Transverse colon (tissue), 4 donors: ENCODE measurements around the gene MED26. TPM values are rescaled to one million over a fixed set of nuclear protein-coding genes. Genes with fewer than 3 reads are reported as not detected.
"Not testable (repeated sequence)": the region's sequence is repeated elsewhere in the genome, so short reads cannot be mapped to it uniquely, and the experiment has no call there.

Experiments used
- DNase-seq: peaks from one replicate; pipeline ENCODE4 v3.0.0-alpha.2; 2019
- H3K27ac ChIP-seq, 4 donors: fragments of 200-600 bp; sonication (generic); 2 replicates each; pipeline ENCODE4 v1.5.1; 2016 to 2018; ENCODE audit warnings: inconsistent platforms in 4 of 4
- H3K27me3 ChIP-seq: fragments of 200-600 bp; sonication (generic); 2 replicates; pipeline ENCODE4 v1.5.1; 2017; ENCODE audit warnings: inconsistent platforms
- H3K36me3 ChIP-seq, 4 donors: fragments of 200-600 bp; sonication (generic); 2 replicates each; pipeline ENCODE4 v1.5.1; 2017 to 2019; ENCODE audit warnings: inconsistent platforms in 4 of 4
- H3K4me1 ChIP-seq, 4 donors: fragments of 200-600 bp; sonication (generic); 2 replicates each; pipeline ENCODE4 v1.5.1; 2017 to 2020; ENCODE audit warnings: inconsistent platforms in 4 of 4
- H3K4me3 ChIP-seq, 4 donors: fragments of 200-600 bp; sonication (generic); 1 replicate in 1 of 4; 2 replicates in 3 of 4; pipeline versions ENCODE4 v1.5.1 to v1.6.1; 2017 to 2019; ENCODE audit warnings: inconsistent platforms in 4 of 4
- H3K9me3 ChIP-seq, 2 donors: fragments of 200-600 bp; sonication (generic); 2 replicates each; pipeline ENCODE4 v1.5.1; 2017 to 2019; ENCODE audit warnings: inconsistent platforms in 2 of 2
- CTCF ChIP-seq, 5 experiments: fragments of 200-600 bp in 3 of 5; fragments of 450-650 bp in 2 of 5; sonication (generic) in 3 of 5; IDR thresholded peaks; 1 replicate in 2 of 5; 2 replicates in 3 of 5; pipeline ENCODE4 v1.5.1; 2016 to 2017; ENCODE audit warnings: antibody characterized with exemption in 5 of 5, inconsistent platforms in 3 of 5, mild to moderate bottlenecking in 2 of 5, moderate library complexity in 1 of 5
- EP300 ChIP-seq: sonication (generic); formaldehyde crosslinking; IDR thresholded peaks from one replicate; pipeline ENCODE4 v1.6.1; 2017; ENCODE audit warnings: antibody characterized with exemption, low read depth
- POLR2A ChIP-seq: fragments of 450-650 bp; IDR thresholded peaks from one replicate; pipeline ENCODE4 v1.6.1; 2016; ENCODE audit warnings: antibody characterized with exemption, mild to moderate bottlenecking, moderate library complexity
- POLR2AphosphoS5 ChIP-seq, 3 donors: sonication (generic); formaldehyde crosslinking; IDR thresholded peaks; one replicate each; pipeline ENCODE4 v1.6.1; 2016; ENCODE audit warnings: antibody characterized with exemption in 3 of 3
- WGBS, 2 donors: methylation state at CpG; one replicate each; pipeline ENCODE4 v1.1.5; 2018; ENCODE audit warnings: low coverage in 1 of 2; 5-methylcytosine and 5-hydroxymethylcytosine counted together
- in situ Hi-C, 4 donors: fragments of 200-750 bp; cut with MboI; loops; one replicate each; pipeline versions ENCODE4 v1.15.0 to v1.15.1; 2017; ENCODE audit warnings: low sequenced_read_pairs in 3 of 4, low pct_ligation_motif_present in 1 of 4, low pct_unique_long_range_greater_than_20kb in 1 of 4
- intact Hi-C: fragments of 100-400 bp; cut with DNase I; formaldehyde crosslinking; loops from one replicate; pipeline ENCODE4 v1.15.1; 2023; ENCODE audit warnings: low total_unique reads
- total RNA-seq, 4 donors: library from RNA; depleted of rRNA; stranded (reverse); fragments of >200 nt; gene quantifications; one replicate each; pipeline ENCODE4 v1.1.0, GENCODE V29; 2016

The MED26 gene
- total RNA-seq, 4 donors from 2014 or later = 7.8 to 15.0 (median 9.5) TPM

DNA sequence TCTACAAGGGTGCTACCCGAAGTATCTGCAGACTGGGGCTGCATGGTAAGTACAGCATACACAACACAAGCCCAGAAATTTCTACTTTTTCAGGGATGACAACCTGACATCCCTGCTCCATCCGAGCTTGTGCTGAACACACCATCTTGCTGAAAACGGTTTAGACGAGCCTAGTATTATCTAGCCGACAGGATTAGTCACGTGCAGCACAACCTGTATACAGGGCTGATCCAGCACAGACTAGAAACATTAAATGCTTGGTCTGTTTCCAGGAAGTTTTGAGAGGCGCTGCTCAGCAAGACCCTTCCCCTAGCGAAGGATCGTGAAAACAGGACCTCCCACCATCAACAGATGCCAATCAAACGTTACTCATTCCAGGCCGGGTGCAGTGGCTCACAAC lies 27.7 kb upstream of the MED26 start:
- H3K27ac ChIP-seq = no peak overlapping the region
- H3K4me1 ChIP-seq = peaks cover 7 to 20% (median 16%) of the 10 kb centered on the region in 4 donors
- WGBS, 2 donors = 74 to 100% methylated on average over 1 to 11 of the region's 11 CpGs
- H3K36me3 ChIP-seq = peaks cover 0 to 38% (median 18%) of the 10 kb centered on the region in 4 donors
- H3K27me3 ChIP-seq = no peaks in the 10 kb centered on the region
- DNase-seq = no peak
- no peak overlapping the region for H3K4me3 ChIP-seq
- TF ChIP-seq POLR2A (no peak), EP300 (no peak), CTCF (IDR thresholded peaks at IDR 0.05) (no peak), POLR2AphosphoS5 (IDR thresholded peaks at IDR 0.05) (no peak)
- intact Hi-C loops = no loop called here
- H3K9me3 ChIP-seq = no peaks in the 10 kb centered on the region
- in situ Hi-C loops = no loop called here

- H3K36me3 ChIP-seq = peaks cover 0 to 38% (median 18%) of the 10 kb centered on the region in 4 donors
- DNase-seq = no peak
- WGBS, 2 donors = 83 to 88% methylated on average over 3 of the region's 3 CpGs
- no peaks in the 10 kb centered on the region for H3K27me3 ChIP-seq
- H3K4me3 ChIP-seq = no peak overlapping the region
- H3K9me3 ChIP-seq = no peaks in the 10 kb centered on the region
- H3K27ac ChIP-seq = no peak overlapping the region
- no peak for TF ChIP-seq POLR2A
- TF ChIP-seq EP300 = no peak
- no peak for TF ChIP-seq POLR2AphosphoS5 (IDR thresholded peaks at IDR 0.05)
- TF ChIP-seq CTCF (IDR thresholded peaks at IDR 0.05) = no peak
- peaks cover 7 to 20% (median 15%) of the 10 kb centered on the region in 4 donors for H3K4me1 ChIP-seq
- in situ Hi-C loops = no loop called here
- intact Hi-C loops = no loop called here
These were observed 26.6 kb upstream of the MED26 start for GRCh38 chr19:16654627-16655026.

DNA sequence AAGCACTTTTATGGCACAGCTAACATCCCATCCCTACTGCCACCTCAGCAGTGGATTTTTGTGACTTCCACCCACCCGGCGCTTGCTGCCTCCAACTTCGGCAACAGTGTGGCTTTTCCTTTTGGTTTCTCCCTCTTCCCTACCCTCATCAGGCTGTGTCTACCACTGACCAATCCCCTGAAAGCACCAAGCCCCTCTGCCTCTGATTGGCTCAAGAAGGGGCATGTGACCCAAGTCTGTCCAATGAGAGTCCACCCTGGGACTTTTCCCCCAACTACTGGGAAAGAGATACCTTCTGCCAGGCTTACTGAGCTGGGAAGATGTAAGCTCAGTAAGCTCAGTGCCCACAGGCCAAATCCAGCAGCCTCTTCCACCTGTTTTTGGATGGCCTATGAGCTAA lies 26.1 kb upstream of the MED26 start:
- in situ Hi-C loops (no loop called here), intact Hi-C loops (no loop called here)
- Histone ChIP-seq H3K27me3 (no peaks in the 10 kb centered on the region), H3K4me1 (peaks cover 7 to 17% (median 12%) of the 10 kb centered on the region in 4 donors), H3K4me3 (no peak overlapping the region), H3K9me3 (no peaks in the 10 kb centered on the region), H3K36me3 (peaks cover 0 to 38% (median 18%) of the 10 kb centered on the region in 4 donors), H3K27ac (no peak overlapping the region)
- TF ChIP-seq CTCF (IDR thresholded peaks at IDR 0.05) = no peak
- TF ChIP-seq EP300 = no peak
- TF ChIP-seq POLR2A = no peak
- no peak for TF ChIP-seq POLR2AphosphoS5 (IDR thresholded peaks at IDR 0.05)
- 73 to 92% methylated on average over 3 of the region's 3 CpGs for WGBS, 2 donors
- DNase-seq = no peak

DNA sequence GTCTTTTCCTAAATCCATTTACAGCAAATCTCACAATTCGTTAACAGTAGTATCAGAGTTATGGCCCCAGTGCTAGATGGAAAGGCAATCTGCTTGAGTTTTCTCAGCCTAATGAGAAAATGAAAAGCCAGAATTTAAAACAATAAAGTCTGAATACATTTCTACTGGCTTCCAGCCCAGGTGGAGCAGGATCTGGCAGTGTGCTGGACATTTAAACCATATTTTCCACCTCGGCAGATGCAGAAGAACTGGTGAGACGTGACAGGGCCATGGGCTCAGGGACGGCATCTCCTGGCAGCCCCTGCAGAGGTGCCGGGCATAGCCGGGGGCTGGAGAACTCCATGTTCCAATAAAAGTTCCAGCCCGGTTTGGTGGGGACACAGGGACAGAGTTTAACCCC lies 24.9 kb upstream of the MED26 start:
- H3K36me3 ChIP-seq = peaks cover 0 to 38% (median 18%) of the 10 kb centered on the region in 4 donors
- H3K9me3 ChIP-seq = no peaks in the 10 kb centered on the region
- intact Hi-C loops (no loop called here), in situ Hi-C loops (no loop called here)
- DNase-seq = no peak
- no peaks in the 10 kb centered on the region for H3K27me3 ChIP-seq
- no peak for TF ChIP-seq POLR2A
- no peak for TF ChIP-seq POLR2AphosphoS5 (IDR thresholded peaks at IDR 0.05)
- TF ChIP-seq EP300 = no peak
- no peak for TF ChIP-seq CTCF (IDR thresholded peaks at IDR 0.05)
- peaks cover 0 to 4% (median under 1%) of the 10 kb centered on the region in 4 donors for H3K4me1 ChIP-seq
- 76 to 100% methylated on average over 1 to 7 of the region's 7 CpGs for whole genome bisulfite sequencing, 2 donors
- no peak overlapping the region for H3K27ac ChIP-seq
- H3K4me3 ChIP-seq = no peak overlapping the region

DNA sequence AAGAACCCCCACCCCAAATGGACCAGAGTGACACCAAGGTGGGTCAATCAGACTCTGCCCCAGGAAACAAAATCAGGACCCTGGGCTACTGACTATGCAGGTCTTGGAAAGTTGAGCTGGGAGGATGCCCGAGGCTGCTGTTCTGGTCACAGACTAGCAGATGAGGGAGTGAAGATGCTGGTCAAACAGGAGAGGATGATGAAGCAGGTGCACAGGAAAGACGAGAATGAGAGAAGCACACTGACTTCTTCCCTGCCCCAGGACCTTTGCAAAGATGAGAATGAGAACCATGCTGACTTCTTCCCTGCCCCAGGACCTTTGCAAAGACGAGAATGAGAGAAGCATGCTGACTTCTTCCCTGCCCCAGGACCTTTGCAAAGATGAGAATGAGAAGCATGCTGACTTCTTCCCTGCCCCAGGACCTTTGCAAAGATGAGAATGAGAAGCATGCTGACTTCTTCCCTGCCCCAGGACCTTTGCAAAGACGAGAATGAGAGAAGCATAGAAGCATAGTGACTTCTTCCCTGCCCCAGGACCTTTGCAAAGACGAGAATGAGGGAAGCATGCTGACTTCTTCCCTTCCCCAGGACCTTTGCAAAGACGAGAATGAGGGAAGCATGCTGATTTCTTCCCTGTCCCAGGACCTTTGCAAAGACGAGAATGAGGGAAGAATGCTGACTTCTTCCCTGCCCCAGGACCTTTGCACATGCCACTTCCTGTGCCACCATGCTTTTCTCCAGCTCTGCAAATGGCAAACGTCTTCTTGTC lies 23.6 kb upstream of the MED26 start:
- H3K27me3 ChIP-seq, H3K27ac ChIP-seq, intact Hi-C loops, H3K4me1 ChIP-seq, DNase-seq, H3K9me3 ChIP-seq, in situ Hi-C loops, H3K4me3 ChIP-seq: not testable (repeated sequence)
- H3K36me3 ChIP-seq = peaks cover 0 to 48% (median 23%) of the 10 kb centered on the region in 4 donors
- 91 to 100% methylated on average over 4 to 8 of the region's 8 CpGs for WGBS, 2 donors
